Left cardiac atrium (tissue), 4 donors: ENCODE data around the gene OXCT1. TPM values are rescaled to one million over a fixed set of nuclear protein-coding genes. Genes with fewer than 3 reads are reported as not detected.
A peak's percentile ranks its signal among the peaks of the same experiment; 100 is the strongest.
"Not testable (repeated sequence)": the region's sequence is repeated elsewhere in the genome, so short reads cannot be mapped to it uniquely, and the experiment has no call there.

Source experiments
- ATAC-seq, 2 donors: fragments of 200-7000 bp; cut with Tn5 transposase; one replicate each; pipeline ENCODE4 v1.9.1; 2020; ENCODE audit warnings: mild to moderate bottlenecking in 2 of 2, moderate library complexity in 2 of 2
- DNase-seq: peaks from one replicate; pipeline ENCODE4 v3.0.0-alpha.2; 2020
- intact Hi-C, 2 donors: fragments of 100-400 bp; cut with DNase I; formaldehyde crosslinking; loops; one replicate each; pipeline versions ENCODE4 v1.14.1 to v1.15.1; 2022 to 2023
- total RNA-seq, 2 donors: library from RNA; stranded (reverse); fragmentation: NEBNext Ultra II Directional; extraction: Animal tissue kit (Norgen Biotek cat#: 25700); gene quantifications; one replicate each; pipeline ENCODE4 v1.2.1, GENCODE V29; 2021
- donor health status: DM: no; HTN: yes; CAD: no.
- donor health status: DM: no; HTN: yes; CAD: no; lungs with severe emphysema.
- donor health status: DM: yes; HTN: yes; CAD: no.
- donor health status: Dilated cardiomyopathy.

The OXCT1 gene
- total RNA-seq, 2 donors from 2014 or later, result 80.2 to 116 TPM

GRCh38 chr5:41842777-41843176 lies 27.4 kb downstream of the OXCT1 start:
- DNase-seq, result no peak
- intact Hi-C loops, result loop anchor here (10.0 kb wide), 2 partner anchors 148 to 938 kb away; partner anchors contain the start of gene C7 (in 2 of the 2)
- no peak for ATAC-seq

- DNase-seq (no peak), ATAC-seq (peak; percentile 37 to 65)
- intact Hi-C loops, result loop anchor here (10.0 kb wide), 2 partner anchors 147 to 937 kb away; partner anchors contain the start of gene C7 (in 2 of the 2)
These were observed 28.9 kb downstream of the OXCT1 start for GRCh38 chr5:41841325-41841724.

GRCh38 chr5:41840251-41840650 lies 30.0 kb downstream of the OXCT1 start:
- no peak for ATAC-seq
- no peak for DNase-seq
- intact Hi-C loops, result loop anchor here (10.0 kb wide), 2 partner anchors 145 to 935 kb away; partner anchors contain the start of gene C7 (in 2 of the 2)

- intact Hi-C loops, result no loop called here
- DNase-seq (no peak), ATAC-seq (no peak)
These were observed 32.4 kb downstream of the OXCT1 start for GRCh38 chr5:41837793-41838192.

GRCh38 chr5:41835645-41836044 lies 34.6 kb downstream of the OXCT1 start:
- ATAC-seq (peak; percentile 91 to 96), DNase-seq (peak; percentile 62)
- intact Hi-C loops, result no loop called here

GRCh38 chr5:41834506-41834905 lies 35.7 kb downstream of the OXCT1 start:
- ATAC-seq, result no peak
- DNase-seq, result no peak
- intact Hi-C loops, result no loop called here

GRCh38 chr5:41832430-41832829 lies 37.8 kb downstream of the OXCT1 start:
- ATAC-seq (no peak), DNase-seq (no peak)
- intact Hi-C loops, result no loop called here

- DNase-seq (no peak), ATAC-seq (no peak)
- intact Hi-C loops, result no loop called here
These were observed 39.1 kb downstream of the OXCT1 start for GRCh38 chr5:41831155-41831554.

GRCh38 chr5:41827792-41828191 lies 42.4 kb downstream of the OXCT1 start:
- intact Hi-C loops, result no loop called here
- no peak for DNase-seq
- no peak for ATAC-seq

GRCh38 chr5:41822036-41822435 lies 48.2 kb downstream of the OXCT1 start:
- no peak for ATAC-seq
- intact Hi-C loops, result no loop called here

GRCh38 chr5:41821051-41821450 lies 49.2 kb downstream of the OXCT1 start:
- DNase-seq, result no peak
- intact Hi-C loops, result no loop called here

More at GRCh38 chr5:41822036-41822435, 48.2 kb downstream of the OXCT1 start:
- no peak for DNase-seq

GRCh38 chr5:41820150-41820549 lies 50.1 kb downstream of the OXCT1 start:
- intact Hi-C loops, result no loop called here
- DNase-seq, result no peak
- no peak for ATAC-seq

More at GRCh38 chr5:41821051-41821450, 49.2 kb downstream of the OXCT1 start:
- ATAC-seq, result no peak

GRCh38 chr5:41817625-41818301 lies 52.5 kb downstream of the OXCT1 start:
- no peak for ATAC-seq
- intact Hi-C loops, result no loop called here
- DNase-seq, result no peak

- intact Hi-C loops, result no loop called here
- ATAC-seq, result no peak
- no peak for DNase-seq
These were observed 54.5 kb downstream of the OXCT1 start for GRCh38 chr5:41815663-41816229.

- intact Hi-C loops, result no loop called here
- DNase-seq (no peak), ATAC-seq (no peak)
These were observed 55.0 kb downstream of the OXCT1 start for GRCh38 chr5:41815261-41815660.

GRCh38 chr5:41814306-41814705 lies 55.9 kb downstream of the OXCT1 start:
- intact Hi-C loops, DNase-seq, ATAC-seq: not testable (repeated sequence)

GRCh38 chr5:41812156-41812555 lies 58.1 kb downstream of the OXCT1 start:
- no peak for ATAC-seq

GRCh38 chr5:41809128-41809527 lies 61.1 kb downstream of the OXCT1 start:
- no peak for ATAC-seq
- intact Hi-C loops, result no loop called here
- no peak for DNase-seq

More at GRCh38 chr5:41812156-41812555, 58.1 kb downstream of the OXCT1 start:
- DNase-seq, result no peak
- intact Hi-C loops, result no loop called here

GRCh38 chr5:41808294-41808693 lies 61.9 kb downstream of the OXCT1 start:
- intact Hi-C loops, result no loop called here
- no peak for ATAC-seq
- DNase-seq, result no peak

GRCh38 chr5:41797662-41798061 lies 72.6 kb downstream of the OXCT1 start:
- no peak for ATAC-seq
- no peak for DNase-seq
- intact Hi-C loops, result no loop called here

- DNase-seq (no peak), ATAC-seq (no peak)
These were observed 74.2 kb downstream of the OXCT1 start for GRCh38 chr5:41796061-41796460.

More at GRCh38 chr5:41796061-41796460, 74.2 kb downstream of the OXCT1 start:
- intact Hi-C loops, result no loop called here
